KMS-11 (cell line): ENCODE measurements around the gene TWSG1.
"Not testable (repeated sequence)": the region's sequence is repeated elsewhere in the genome, so short reads cannot be mapped to it uniquely, and the experiment has no call there.

Source experiments
- H2AFZ ChIP-seq: fragments of 200-600 bp; sonication (generic); 2 replicates; pipeline ENCODE4 v1.6.1; 2016; ENCODE audit warnings: antibody characterized with exemption, mixed run types, low read depth
- H3K27ac ChIP-seq: fragments of 200-600 bp; sonication (generic); 2 replicates; pipeline ENCODE4 v1.6.1; 2016; ENCODE audit warnings: mild to moderate bottlenecking, mixed run types
- H3K27me3 ChIP-seq: fragments of 200-600 bp; sonication (generic); 2 replicates; pipeline ENCODE4 v1.6.1; 2017; ENCODE audit warnings: mild to moderate bottlenecking, low read depth, mixed run types, moderate library complexity; ENCODE audit not compliant: insufficient read depth
- H3K36me3 ChIP-seq: fragments of 200-600 bp; sonication (generic); 2 replicates; pipeline ENCODE4 v1.6.1; 2017; ENCODE audit warnings: mild to moderate bottlenecking, mixed run types; ENCODE audit not compliant: insufficient read depth
- H3K4me1 ChIP-seq: fragments of 200-600 bp; sonication (generic); 2 replicates; pipeline ENCODE4 v1.6.1; 2016; ENCODE audit warnings: mild to moderate bottlenecking, low read depth, mixed run types; ENCODE audit not compliant: poor library complexity, severe bottlenecking
- H3K4me2 ChIP-seq: fragments of 200-600 bp; sonication (generic); 2 replicates; pipeline ENCODE4 v1.7.0; 2016; ENCODE audit warnings: mild to moderate bottlenecking, mixed run types
- H3K4me3 ChIP-seq: fragments of 200-600 bp; sonication (generic); IDR thresholded peaks from 2 replicates; pipeline ENCODE4 v1.6.1; 2017; ENCODE audit warnings: low read depth, low read length, mixed read lengths; ENCODE audit not compliant: insufficient read depth
- H3K79me2 ChIP-seq: fragments of 200-600 bp; sonication (generic); 2 replicates; pipeline ENCODE4 v1.6.1; 2016; ENCODE audit warnings: low read depth, mixed run types; ENCODE audit not compliant: insufficient read depth
- H3K9ac ChIP-seq: fragments of 200-600 bp; sonication (generic); 2 replicates; pipeline ENCODE4 v1.6.1; 2016; ENCODE audit warnings: mild to moderate bottlenecking, mixed run types
- H4K20me1 ChIP-seq: fragments of 200-600 bp; sonication (generic); 2 replicates; pipeline ENCODE4 v1.6.1; 2016; ENCODE audit warnings: mild to moderate bottlenecking, mixed run types; ENCODE audit not compliant: insufficient read depth
- TF ChIP-seq, protein P1 (sequence below): fragments of 200-600 bp; sonication (generic); conservative IDR thresholded peaks from 2 replicates; pipeline ENCODE4 v1.6.1; 2017; ENCODE audit warnings: low read depth, mild to moderate bottlenecking, antibody characterized with exemption, low read length, moderate library complexity, mixed read lengths

TWSG1 gene

DNA sequence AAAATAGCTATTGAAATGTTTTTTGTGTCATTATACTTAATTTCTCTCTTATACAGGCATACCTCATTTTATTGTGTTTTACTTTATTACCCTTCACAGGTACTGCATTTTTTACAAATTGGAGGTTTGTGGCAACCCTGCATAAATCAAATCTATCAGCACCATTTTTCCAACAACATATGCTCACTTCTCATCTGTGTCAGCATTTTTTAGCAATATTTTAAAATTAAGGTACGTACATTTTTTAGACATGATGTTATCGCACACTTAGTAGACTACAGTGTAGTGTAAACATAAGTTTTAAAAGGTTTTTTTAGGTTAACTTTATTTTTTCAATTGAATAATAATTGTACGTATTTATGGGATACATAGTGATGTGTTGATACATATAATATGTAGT lies 110.0 kb downstream of the TWSG1 start:
- Histone ChIP-seq H3K4me1 (no peaks in the 10 kb centered on the region), H2AFZ (no peak overlapping the region), H3K27me3 (no peaks in the 10 kb centered on the region), H4K20me1 (no peaks in the 10 kb centered on the region), H3K4me2 (no peak overlapping the region), H3K79me2 (no peaks in the 10 kb centered on the region), H3K27ac (no peak overlapping the region), H3K4me3 (no peak overlapping the region), H3K36me3 (no peaks in the 10 kb centered on the region), H3K9ac (no peak overlapping the region)
- TF ChIP-seq, protein P1, sequence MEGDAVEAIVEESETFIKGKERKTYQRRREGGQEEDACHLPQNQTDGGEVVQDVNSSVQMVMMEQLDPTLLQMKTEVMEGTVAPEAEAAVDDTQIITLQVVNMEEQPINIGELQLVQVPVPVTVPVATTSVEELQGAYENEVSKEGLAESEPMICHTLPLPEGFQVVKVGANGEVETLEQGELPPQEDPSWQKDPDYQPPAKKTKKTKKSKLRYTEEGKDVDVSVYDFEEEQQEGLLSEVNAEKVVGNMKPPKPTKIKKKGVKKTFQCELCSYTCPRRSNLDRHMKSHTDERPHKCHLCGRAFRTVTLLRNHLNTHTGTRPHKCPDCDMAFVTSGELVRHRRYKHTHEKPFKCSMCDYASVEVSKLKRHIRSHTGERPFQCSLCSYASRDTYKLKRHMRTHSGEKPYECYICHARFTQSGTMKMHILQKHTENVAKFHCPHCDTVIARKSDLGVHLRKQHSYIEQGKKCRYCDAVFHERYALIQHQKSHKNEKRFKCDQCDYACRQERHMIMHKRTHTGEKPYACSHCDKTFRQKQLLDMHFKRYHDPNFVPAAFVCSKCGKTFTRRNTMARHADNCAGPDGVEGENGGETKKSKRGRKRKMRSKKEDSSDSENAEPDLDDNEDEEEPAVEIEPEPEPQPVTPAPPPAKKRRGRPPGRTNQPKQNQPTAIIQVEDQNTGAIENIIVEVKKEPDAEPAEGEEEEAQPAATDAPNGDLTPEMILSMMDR: no peak

DNA sequence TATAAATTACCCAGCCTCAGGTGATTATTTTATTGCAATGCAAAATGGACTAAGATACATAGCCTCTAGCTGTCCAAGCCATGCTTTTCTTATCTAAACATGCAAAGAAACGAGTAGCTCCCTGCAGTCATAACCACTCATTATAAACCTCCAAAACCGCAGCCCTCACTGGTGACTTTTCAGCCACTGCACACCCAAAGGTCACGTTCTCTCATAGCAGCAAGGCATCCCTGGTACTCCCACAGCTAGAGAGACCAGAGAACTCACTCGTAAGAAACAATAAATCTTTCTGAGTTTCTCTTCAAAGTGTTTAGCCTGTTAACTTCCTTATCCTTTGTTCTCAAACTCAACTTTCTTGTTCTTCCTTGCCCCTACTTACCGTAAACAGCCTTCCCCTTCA lies 112.3 kb downstream of the TWSG1 start:
- H3K36me3 ChIP-seq: no peaks in the 10 kb centered on the region
- H3K4me3 ChIP-seq: no peak overlapping the region
- H3K9ac ChIP-seq: no peak overlapping the region
- TF ChIP-seq, protein P1: no peak
- no peaks in the 10 kb centered on the region for H3K4me1 ChIP-seq
- no peaks in the 10 kb centered on the region for H4K20me1 ChIP-seq
- no peak overlapping the region for H3K4me2 ChIP-seq
- H3K27ac ChIP-seq: no peak overlapping the region
- H3K27me3 ChIP-seq: no peaks in the 10 kb centered on the region
- H2AFZ ChIP-seq: no peak overlapping the region
- H3K79me2 ChIP-seq: no peaks in the 10 kb centered on the region

GRCh38 chr18:9447334-9447733 lies 112.8 kb downstream of the TWSG1 start:
- H2AFZ ChIP-seq: no peak overlapping the region
- no peaks in the 10 kb centered on the region for H3K4me1 ChIP-seq
- H3K4me2 ChIP-seq: no peak overlapping the region
- H4K20me1 ChIP-seq: no peaks in the 10 kb centered on the region
- H3K27me3 ChIP-seq: no peaks in the 10 kb centered on the region
- H3K27ac ChIP-seq: no peak overlapping the region
- H3K4me3 ChIP-seq: no peak overlapping the region
- H3K9ac ChIP-seq: no peak overlapping the region
- TF ChIP-seq, protein P1: no peak
- H3K79me2 ChIP-seq: no peaks in the 10 kb centered on the region
- H3K36me3 ChIP-seq: no peaks in the 10 kb centered on the region

GRCh38 chr18:9449600-9450414 lies 115.2 kb downstream of the TWSG1 start:
- no peaks in the 10 kb centered on the region for H3K4me1 ChIP-seq
- H3K4me3 ChIP-seq: no peak overlapping the region
- no peak overlapping the region for H2AFZ ChIP-seq
- no peaks in the 10 kb centered on the region for H4K20me1 ChIP-seq
- no peaks in the 10 kb centered on the region for H3K36me3 ChIP-seq
- no peaks in the 10 kb centered on the region for H3K27me3 ChIP-seq
- H3K9ac ChIP-seq: no peak overlapping the region
- H3K27ac ChIP-seq: no peak overlapping the region
- TF ChIP-seq, protein P1: no peak
- H3K4me2 ChIP-seq: no peak overlapping the region
- H3K79me2 ChIP-seq: no peaks in the 10 kb centered on the region

GRCh38 chr18:9450920-9451319 lies 116.3 kb downstream of the TWSG1 start:
- H3K36me3 ChIP-seq, H3K4me3 ChIP-seq, H3K27me3 ChIP-seq, H2AFZ ChIP-seq, H3K4me2 ChIP-seq, H3K27ac ChIP-seq, H3K79me2 ChIP-seq, H3K4me1 ChIP-seq, H4K20me1 ChIP-seq, H3K9ac ChIP-seq: not testable (repeated sequence)
